Measurements from ENCODE around the gene PLAAT4.
A peak's percentile ranks its signal among the peaks of the same experiment; 100 is the strongest.

The PLAAT4 gene

DNA sequence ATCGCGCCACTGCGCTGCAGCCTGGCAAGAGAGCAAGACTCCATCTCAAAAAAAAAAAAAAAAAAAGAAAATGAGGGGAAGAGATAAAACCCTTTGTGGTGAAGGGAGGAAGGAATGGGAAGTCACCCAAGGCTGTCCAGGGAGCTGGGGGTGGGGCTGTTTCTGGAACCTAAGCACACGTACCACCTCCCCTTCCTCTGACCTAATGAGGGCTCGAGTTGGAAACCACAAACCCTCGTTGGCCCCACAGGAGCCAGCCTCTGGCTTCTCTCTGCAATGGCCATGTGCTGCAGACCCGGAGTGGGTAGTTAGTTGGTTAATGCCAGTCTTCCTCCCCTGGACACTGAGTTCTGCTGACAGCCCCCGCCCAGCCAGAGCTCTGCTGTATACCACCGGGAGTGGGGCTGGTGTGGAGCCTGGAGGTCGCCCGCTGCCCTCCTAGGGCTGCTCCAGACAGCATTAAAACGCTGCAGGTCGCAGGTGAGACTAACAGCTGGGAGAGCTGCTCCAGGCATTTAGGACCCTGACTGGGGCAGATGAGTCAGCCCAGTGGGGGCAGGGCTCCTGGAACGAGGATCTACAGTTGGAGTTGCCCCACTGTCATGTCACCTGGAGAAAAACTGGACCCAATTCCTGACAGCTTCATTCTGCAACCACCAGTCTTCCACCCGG lies 30.6 kb upstream of the PLAAT4 start, which contains the start of gene LGALS12:
LGALS12 (plus strand) TSS at position 228 of the 672 bp plus-strand sequence; CDS start at position 603, 375 bp downstream.
- TF ChIP-seq MYC (IDR thresholded peaks at IDR 0.05; ENCODE audit: low read depth, low read length) (peak; percentile 99), POLR2A (IDR thresholded peaks at IDR 0.05; ENCODE audit: extremely low read depth, insufficient read length) (peak; percentile 68)
- TF ChIP-seq, protein P1, sequence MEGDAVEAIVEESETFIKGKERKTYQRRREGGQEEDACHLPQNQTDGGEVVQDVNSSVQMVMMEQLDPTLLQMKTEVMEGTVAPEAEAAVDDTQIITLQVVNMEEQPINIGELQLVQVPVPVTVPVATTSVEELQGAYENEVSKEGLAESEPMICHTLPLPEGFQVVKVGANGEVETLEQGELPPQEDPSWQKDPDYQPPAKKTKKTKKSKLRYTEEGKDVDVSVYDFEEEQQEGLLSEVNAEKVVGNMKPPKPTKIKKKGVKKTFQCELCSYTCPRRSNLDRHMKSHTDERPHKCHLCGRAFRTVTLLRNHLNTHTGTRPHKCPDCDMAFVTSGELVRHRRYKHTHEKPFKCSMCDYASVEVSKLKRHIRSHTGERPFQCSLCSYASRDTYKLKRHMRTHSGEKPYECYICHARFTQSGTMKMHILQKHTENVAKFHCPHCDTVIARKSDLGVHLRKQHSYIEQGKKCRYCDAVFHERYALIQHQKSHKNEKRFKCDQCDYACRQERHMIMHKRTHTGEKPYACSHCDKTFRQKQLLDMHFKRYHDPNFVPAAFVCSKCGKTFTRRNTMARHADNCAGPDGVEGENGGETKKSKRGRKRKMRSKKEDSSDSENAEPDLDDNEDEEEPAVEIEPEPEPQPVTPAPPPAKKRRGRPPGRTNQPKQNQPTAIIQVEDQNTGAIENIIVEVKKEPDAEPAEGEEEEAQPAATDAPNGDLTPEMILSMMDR (IDR thresholded peaks at IDR 0.05; ENCODE audit: low read depth, low read length), result no peak
- TF ChIP-seq, protein P2, sequence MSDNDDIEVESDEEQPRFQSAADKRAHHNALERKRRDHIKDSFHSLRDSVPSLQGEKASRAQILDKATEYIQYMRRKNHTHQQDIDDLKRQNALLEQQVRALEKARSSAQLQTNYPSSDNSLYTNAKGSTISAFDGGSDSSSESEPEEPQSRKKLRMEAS (IDR thresholded peaks at IDR 0.05; ENCODE audit: low read depth, low read length), result peak; percentile 98
- DNase-seq (ENCODE audit: low read depth), result peak; percentile 100
- peak within 1 kb of the TSS; percentile 92 for H3K4me3 ChIP-seq (ENCODE audit: low read depth, low read length)

DNA sequence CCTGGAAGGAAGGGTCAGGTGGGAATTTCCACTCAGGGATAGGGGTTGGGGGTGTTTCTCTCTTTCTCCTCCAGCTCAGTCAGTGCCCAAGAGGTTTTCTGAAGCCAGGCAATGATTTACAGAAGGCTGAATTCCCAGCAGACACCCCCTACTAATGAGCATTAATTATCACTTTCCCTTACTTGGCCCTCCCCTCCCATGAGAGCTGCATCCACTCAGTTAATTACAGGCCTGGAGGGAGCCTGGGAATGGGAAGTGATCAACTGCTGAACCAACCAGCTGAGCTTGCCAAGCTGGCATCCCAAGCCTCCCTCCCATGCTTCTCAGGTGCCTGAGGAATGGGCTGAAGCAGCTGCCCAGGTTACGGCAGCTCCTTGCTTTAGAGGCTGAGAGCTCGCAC lies 29.7 kb upstream of the PLAAT4 start:
- DNase-seq (ENCODE audit: low read depth), result peak; percentile 25
- peak overlapping the region; percentile 92 for H3K4me3 ChIP-seq (ENCODE audit: low read depth, low read length)
- TF ChIP-seq, protein P1 (IDR thresholded peaks at IDR 0.05; ENCODE audit: low read depth, low read length), result no peak
- TF ChIP-seq, protein P2 (IDR thresholded peaks at IDR 0.05; ENCODE audit: low read depth, low read length), result 0 out of 2 replicates have a peak, but pooled peaks have one; percentile 12
- TF ChIP-seq MYC (IDR thresholded peaks at IDR 0.05; ENCODE audit: low read depth, low read length) (no peak), POLR2A (IDR thresholded peaks at IDR 0.05; ENCODE audit: extremely low read depth, insufficient read length) (no peak)

DNA sequence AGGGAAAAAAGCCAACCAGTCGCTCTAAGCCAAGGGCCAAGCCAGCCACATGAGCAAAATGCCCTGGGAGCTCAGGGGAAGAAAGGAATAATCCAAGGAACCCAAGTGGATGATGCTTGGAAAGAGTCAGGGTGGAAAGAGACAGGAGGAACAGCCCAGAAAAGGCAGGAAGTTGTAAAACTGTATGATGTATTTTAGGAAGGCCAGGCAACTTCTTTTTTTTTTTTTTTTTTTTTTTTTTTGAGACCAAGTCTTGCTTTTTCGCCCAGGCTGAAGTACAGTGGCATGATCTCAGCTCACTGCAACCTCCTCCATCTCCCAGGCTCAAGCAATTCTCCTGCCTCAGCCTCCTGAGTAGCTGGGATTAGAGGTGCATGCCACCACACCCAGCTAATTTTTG lies 29.1 kb upstream of the PLAAT4 start:
- peak overlapping the region; percentile 92 for H3K4me3 ChIP-seq (ENCODE audit: low read depth, low read length)
- TF ChIP-seq POLR2A (IDR thresholded peaks at IDR 0.05; ENCODE audit: extremely low read depth, insufficient read length) (no peak), MYC (IDR thresholded peaks at IDR 0.05; ENCODE audit: low read depth, low read length) (no peak)
- TF ChIP-seq, protein P1 (IDR thresholded peaks at IDR 0.05; ENCODE audit: low read depth, low read length), result no peak
- TF ChIP-seq, protein P2 (IDR thresholded peaks at IDR 0.05; ENCODE audit: low read depth, low read length), result no peak
- peak; percentile 25 for DNase-seq (ENCODE audit: low read depth)

DNA sequence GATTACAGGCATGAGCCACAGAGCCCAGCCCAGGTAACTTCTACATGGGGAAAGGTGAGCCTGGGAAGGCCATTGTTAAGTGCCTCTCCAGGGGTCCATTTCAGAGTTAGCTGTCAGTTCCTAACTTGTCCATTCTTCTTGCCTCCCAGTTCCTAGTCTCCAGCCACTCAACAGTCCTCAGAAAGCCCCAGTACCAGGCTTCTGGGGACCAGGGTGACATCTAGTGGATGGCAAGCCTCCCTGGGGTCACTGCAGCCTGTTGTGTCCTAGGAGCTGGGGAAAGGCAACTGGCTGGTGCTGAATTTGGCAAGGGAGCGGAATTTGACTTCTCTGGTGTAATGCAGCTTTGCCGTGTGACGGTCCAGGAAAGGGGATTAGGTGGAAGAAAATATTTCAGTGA lies 28.6 kb upstream of the PLAAT4 start:
- DNase-seq (ENCODE audit: low read depth), result peak; percentile 89
- peak overlapping the region; percentile 92 for H3K4me3 ChIP-seq (ENCODE audit: low read depth, low read length)

DNA sequence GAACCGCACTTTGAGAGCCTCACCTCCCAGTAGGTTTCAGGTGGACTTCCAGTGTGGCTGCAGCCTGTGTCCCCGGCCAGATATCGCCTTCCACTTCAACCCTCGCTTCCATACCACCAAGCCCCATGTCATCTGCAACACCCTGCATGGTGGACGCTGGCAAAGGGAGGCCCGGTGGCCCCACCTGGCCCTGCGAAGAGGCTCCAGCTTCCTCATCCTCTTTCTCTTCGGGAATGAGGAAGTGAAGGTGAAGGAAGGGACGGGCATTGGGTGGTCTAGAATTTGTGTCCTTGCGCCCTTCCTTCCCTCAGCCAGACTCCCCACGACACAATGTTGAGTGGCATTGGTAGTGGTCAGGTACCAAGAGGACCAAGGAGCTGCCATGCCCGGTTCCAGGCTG lies 27.9 kb upstream of the PLAAT4 start:
- DNase-seq (ENCODE audit: low read depth), result no peak
- TF ChIP-seq POLR2A (IDR thresholded peaks at IDR 0.05; ENCODE audit: extremely low read depth, insufficient read length) (no peak), MYC (IDR thresholded peaks at IDR 0.05; ENCODE audit: low read depth, low read length) (no peak)
- peak overlapping the region; percentile 92 for H3K4me3 ChIP-seq (ENCODE audit: low read depth, low read length)

More for the DNA sequence above, 28.6 kb upstream of the PLAAT4 start:
- TF ChIP-seq MYC (IDR thresholded peaks at IDR 0.05; ENCODE audit: low read depth, low read length), result peak; percentile 12; the same call in 1 of the 2 replicates
- TF ChIP-seq POLR2A (IDR thresholded peaks at IDR 0.05; ENCODE audit: extremely low read depth, insufficient read length), result no peak
- TF ChIP-seq, protein P2 (IDR thresholded peaks at IDR 0.05; ENCODE audit: low read depth, low read length), result 0 out of 2 replicates have a peak, but pooled peaks have one; percentile 37
- TF ChIP-seq, protein P1 (IDR thresholded peaks at IDR 0.05; ENCODE audit: low read depth, low read length), result peak; percentile 95

DNA sequence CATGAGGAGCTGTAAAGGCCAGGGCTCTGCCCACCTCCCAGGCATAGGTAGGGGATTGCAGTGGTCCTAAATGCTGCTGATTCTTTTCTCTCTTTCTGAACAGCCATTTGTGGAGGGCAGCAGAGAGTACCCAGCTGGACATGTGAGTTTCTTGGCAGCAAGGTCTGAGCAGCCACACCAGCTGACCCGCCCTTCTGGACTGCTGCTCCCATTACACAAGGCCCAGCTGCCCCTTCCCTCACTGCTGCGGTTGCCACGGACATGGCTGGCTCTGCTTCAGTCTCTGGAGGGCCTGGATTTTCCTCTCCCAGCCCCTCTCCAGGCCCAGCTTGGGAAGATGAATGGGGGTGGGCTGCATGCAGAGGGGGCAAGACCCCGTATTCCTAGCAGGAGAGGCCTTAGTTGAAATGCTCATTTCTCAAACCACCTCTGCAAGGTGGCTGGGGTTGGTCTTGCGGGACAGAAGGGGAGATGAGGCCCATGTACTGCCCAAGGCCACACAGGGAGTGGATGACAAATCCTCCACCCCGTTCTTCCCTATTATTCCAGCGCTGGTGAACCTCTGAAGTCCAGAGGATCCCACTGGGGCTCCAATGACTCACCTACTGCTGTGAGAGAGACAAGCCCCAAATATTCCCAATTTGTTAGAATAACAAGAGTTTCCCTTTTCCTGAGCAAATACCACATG lies 26.1 kb upstream of the PLAAT4 start:
- DNase-seq (ENCODE audit: low read depth), result no peak
- TF ChIP-seq, protein P2 (IDR thresholded peaks at IDR 0.05; ENCODE audit: low read depth, low read length), result no peak
- TF ChIP-seq, protein P1 (IDR thresholded peaks at IDR 0.05; ENCODE audit: low read depth, low read length), result no peak
- TF ChIP-seq POLR2A (IDR thresholded peaks at IDR 0.05; ENCODE audit: extremely low read depth, insufficient read length) (no peak), MYC (IDR thresholded peaks at IDR 0.05; ENCODE audit: low read depth, low read length) (no peak)
- no peak overlapping the region for H3K4me3 ChIP-seq (ENCODE audit: low read depth, low read length)
